ENCODE data around the gene ANKRD9. TPM values are rescaled to one million over a fixed set of nuclear protein-coding genes. Genes with fewer than 3 reads are reported as not detected.

Gene ANKRD9
- total and polyA plus RNA-seq, 9 of the 15 experiments (the other 6 are each of a cell fraction or from before 2014, with no cell fraction given), result 0.04 to 32.9 (median 5.3) TPM

- peak; percentile 15; the same call in 1 of the 2 replicates for TF ChIP-seq MGA (IDR thresholded peaks at IDR 0.05)
- TF ChIP-seq PATZ1 (CRISPR knock-in tag; IDR thresholded peaks at IDR 0.05; ENCODE audit: borderline replicate concordance), result no peak
- no peak for TF ChIP-seq BMI1 (IDR thresholded peaks at IDR 0.05; ENCODE audit: low read length)
- no peak for TF ChIP-seq SMAD2 (IDR thresholded peaks at IDR 0.05; ENCODE audit: low read depth, low read length)
- no peak for TF ChIP-seq ZNF398 (CRISPR knock-in tag; IDR thresholded peaks at IDR 0.05)
- 0 out of 2 replicates have a peak, but pooled peaks have one; percentile 19 for TF ChIP-seq GATAD2A (IDR thresholded peaks at IDR 0.05)
- TF ChIP-seq ELK3 (CRISPR knock-in tag; IDR thresholded peaks at IDR 0.05), result no peak
- no peak for TF ChIP-seq CREM (IDR thresholded peaks at IDR 0.05; ENCODE audit: low read depth)
- no peak for TF ChIP-seq ELF2 (CRISPR knock-in tag; IDR thresholded peaks at IDR 0.05)
Measured at GRCh38 chr14:102525219-102525928, 15.8 kb upstream of the ANKRD9 start (continued).
